Smooth muscle cell (in vitro differentiated cells): ENCODE measurements around the gene CPD. TPM values are rescaled to one million over a fixed set of nuclear protein-coding genes. Genes with fewer than 3 reads are reported as not detected.
"Not testable (repeated sequence)": the region's sequence is repeated elsewhere in the genome, so short reads cannot be mapped to it uniquely, and the experiment has no call there.

Experiments used
- DNase-seq: peaks from one replicate; lab custom pipeline; 2025; ENCODE audit not compliant: unreplicated experiment; lab: John Stamatoyannopoulos, UW
- H2AFZ ChIP-seq: fragments of 200-600 bp; sonication (generic); 2 replicates; pipeline ENCODE4 v1.6.0; 2016; ENCODE audit warnings: antibody characterized with exemption, low read depth, mild to moderate bottlenecking
- H3F3A ChIP-seq: fragments of 200-600 bp; sonication (generic); 2 replicates; pipeline ENCODE4 v1.6.0; 2017; ENCODE audit warnings: antibody characterized with exemption, low read depth
- H3K27ac ChIP-seq: fragments of 200-600 bp; sonication (generic); 2 replicates; pipeline ENCODE4 v1.5.1; 2016; ENCODE audit warnings: low read depth, mild to moderate bottlenecking
- H3K27me3 ChIP-seq: fragments of 200-600 bp; sonication (generic); 2 replicates; pipeline ENCODE4 v1.6.1; 2016; ENCODE audit warnings: low read depth, mild to moderate bottlenecking
- H3K36me3 ChIP-seq: fragments of 200-600 bp; sonication (generic); 2 replicates; pipeline ENCODE4 v1.5.1; 2016; ENCODE audit warnings: low read depth
- H3K4me1 ChIP-seq: fragments of 200-600 bp; sonication (generic); 2 replicates; pipeline ENCODE4 v1.5.1; 2016; ENCODE audit warnings: low read depth
- H3K4me2 ChIP-seq: fragments of 200-600 bp; sonication (generic); 2 replicates; pipeline ENCODE4 v1.6.0; 2016; ENCODE audit warnings: mild to moderate bottlenecking
- H3K4me3 ChIP-seq: fragments of 200-600 bp; sonication (generic); 2 replicates; pipeline ENCODE4 v1.5.1; 2016; ENCODE audit warnings: mild to moderate bottlenecking
- H3K79me2 ChIP-seq: fragments of 200-600 bp; sonication (generic); 2 replicates; pipeline ENCODE4 v1.6.0; 2016; ENCODE audit warnings: low read depth, mild to moderate bottlenecking
- H3K9ac ChIP-seq: fragments of 200-600 bp; sonication (generic); 2 replicates; pipeline ENCODE4 v1.6.0; 2016; ENCODE audit warnings: low read depth
- H3K9me3 ChIP-seq: fragments of 200-600 bp; sonication (generic); replicated peaks from 2 replicates; pipeline ENCODE4 v1.5.1; 2016; ENCODE audit warnings: low read depth
- H4K20me1 ChIP-seq: fragments of 200-600 bp; sonication (generic); 2 replicates; pipeline ENCODE4 v1.6.0; 2016; ENCODE audit warnings: low read depth
- WGBS: methylation state at CpG from one replicate; pipeline ENCODE4 v1.1.7; 2016; ENCODE audit warnings: low lambda C conversion rate; 5-methylcytosine and 5-hydroxymethylcytosine counted together
- polyA plus RNA-seq: library from polyadenylated mRNA; unstranded; fragments of >200 nt; fragmentation: Nextera tagmentation; extraction: Ambion mirVana; gene quantifications from 2 replicates; pipeline ENCODE4 v1.2.1, GENCODE V29; 2016
- total RNA-seq: library from RNA; depleted of rRNA; stranded (reverse); fragments of >200 nt; gene quantifications from 2 replicates; pipeline ENCODE4 v1.2.3, GENCODE V29; 2014
- TF ChIP-seq, protein P1 (sequence below): fragments of 200-600 bp; sonication (generic); IDR thresholded peaks from 2 replicates; pipeline ENCODE4 v1.5.1; 2017; ENCODE audit warnings: borderline replicate concordance, mild to moderate bottlenecking, antibody characterized with exemption; ENCODE audit not compliant: insufficient read depth, poor library complexity, severe bottlenecking

CPD gene
- total and polyA plus RNA-seq, 2 experiments from 2014 or later: 16.8 to 68.5 TPM

DNA sequence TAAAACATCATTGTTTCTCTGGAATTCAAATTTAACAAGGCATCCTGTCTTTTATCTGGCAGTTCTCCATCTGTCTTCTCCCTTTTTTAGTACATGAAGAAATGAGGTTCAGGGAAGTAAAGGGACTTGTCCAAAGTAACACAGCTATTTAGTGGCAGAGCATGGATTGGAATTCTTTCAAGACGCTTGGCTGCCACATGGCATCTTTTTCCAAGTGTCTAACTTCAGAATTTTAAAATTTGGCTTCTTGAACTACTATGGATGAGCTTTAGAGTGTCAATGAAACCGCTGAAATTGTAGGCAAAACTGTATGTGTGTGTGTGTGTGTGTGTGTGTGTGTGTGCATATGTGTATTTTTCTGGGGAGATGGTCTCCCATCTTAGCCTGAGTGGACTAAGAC lies 39.6 kb upstream of the CPD start:
- no peaks in the 10 kb centered on the region for H3K79me2 ChIP-seq
- no peak overlapping the region for H3K9ac ChIP-seq
- no peak overlapping the region for H3K4me3 ChIP-seq
- peaks cover 7% of the 10 kb centered on the region for H3K4me1 ChIP-seq
- TF ChIP-seq, protein P1, sequence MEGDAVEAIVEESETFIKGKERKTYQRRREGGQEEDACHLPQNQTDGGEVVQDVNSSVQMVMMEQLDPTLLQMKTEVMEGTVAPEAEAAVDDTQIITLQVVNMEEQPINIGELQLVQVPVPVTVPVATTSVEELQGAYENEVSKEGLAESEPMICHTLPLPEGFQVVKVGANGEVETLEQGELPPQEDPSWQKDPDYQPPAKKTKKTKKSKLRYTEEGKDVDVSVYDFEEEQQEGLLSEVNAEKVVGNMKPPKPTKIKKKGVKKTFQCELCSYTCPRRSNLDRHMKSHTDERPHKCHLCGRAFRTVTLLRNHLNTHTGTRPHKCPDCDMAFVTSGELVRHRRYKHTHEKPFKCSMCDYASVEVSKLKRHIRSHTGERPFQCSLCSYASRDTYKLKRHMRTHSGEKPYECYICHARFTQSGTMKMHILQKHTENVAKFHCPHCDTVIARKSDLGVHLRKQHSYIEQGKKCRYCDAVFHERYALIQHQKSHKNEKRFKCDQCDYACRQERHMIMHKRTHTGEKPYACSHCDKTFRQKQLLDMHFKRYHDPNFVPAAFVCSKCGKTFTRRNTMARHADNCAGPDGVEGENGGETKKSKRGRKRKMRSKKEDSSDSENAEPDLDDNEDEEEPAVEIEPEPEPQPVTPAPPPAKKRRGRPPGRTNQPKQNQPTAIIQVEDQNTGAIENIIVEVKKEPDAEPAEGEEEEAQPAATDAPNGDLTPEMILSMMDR: no peak
- H3K9me3 ChIP-seq: no peaks in the 10 kb centered on the region
- H2AFZ ChIP-seq: no peak overlapping the region
- no peaks in the 10 kb centered on the region for H3K36me3 ChIP-seq
- no peak overlapping the region for H3K4me2 ChIP-seq
- no peaks in the 10 kb centered on the region for H3F3A ChIP-seq
- H4K20me1 ChIP-seq: no peaks in the 10 kb centered on the region
- no peak overlapping the region for H3K27ac ChIP-seq
- WGBS: 98% methylated on average over 2 of the region's 2 CpGs
- no peaks in the 10 kb centered on the region for H3K27me3 ChIP-seq
- DNase-seq: no peak

DNA sequence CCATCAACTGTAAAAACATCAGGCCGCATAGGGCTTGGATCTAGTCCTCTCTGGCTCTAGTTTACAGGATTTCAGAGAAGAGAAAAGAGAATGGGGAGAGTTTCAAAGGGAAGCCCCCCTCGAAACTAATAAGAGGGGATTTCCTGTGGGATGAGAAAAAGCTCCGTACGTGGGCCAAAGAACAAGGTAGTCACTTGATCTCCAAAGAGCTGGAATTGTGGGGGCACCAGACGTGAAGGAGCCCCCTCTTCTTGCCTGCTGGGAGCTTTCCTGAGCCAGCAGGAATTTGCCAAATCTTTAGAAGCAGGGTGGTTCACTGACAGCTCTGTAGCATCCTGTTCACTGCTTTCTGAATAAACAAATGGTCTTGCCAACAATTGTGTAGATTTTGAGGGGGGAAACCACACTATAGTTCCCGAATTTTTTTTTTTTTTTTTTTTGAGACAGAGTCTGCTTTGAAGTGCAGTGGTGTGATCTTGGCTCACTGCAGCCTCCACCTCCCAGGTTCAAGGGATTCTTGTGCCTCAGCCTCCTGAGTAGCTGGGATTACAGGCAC lies 37.8 kb upstream of the CPD start:
- TF ChIP-seq, protein P1: no peak
- peak overlapping the region; percentile 58 for H3K4me2 ChIP-seq
- no peaks in the 10 kb centered on the region for H4K20me1 ChIP-seq
- no peaks in the 10 kb centered on the region for H3K79me2 ChIP-seq
- no peak for DNase-seq
- WGBS: 58% methylated on average over 6 of the region's 6 CpGs
- H3K27ac ChIP-seq: peak overlapping the region; percentile 68
- no peaks in the 10 kb centered on the region for H3K36me3 ChIP-seq
- H2AFZ ChIP-seq: peak overlapping the region; percentile 91
- H3K27me3 ChIP-seq: no peaks in the 10 kb centered on the region
- H3K9me3 ChIP-seq: no peaks in the 10 kb centered on the region
- no peak overlapping the region for H3K9ac ChIP-seq
- no peaks in the 10 kb centered on the region for H3F3A ChIP-seq
- peaks cover 7% of the 10 kb centered on the region for H3K4me1 ChIP-seq
- H3K4me3 ChIP-seq: no peak overlapping the region

DNA sequence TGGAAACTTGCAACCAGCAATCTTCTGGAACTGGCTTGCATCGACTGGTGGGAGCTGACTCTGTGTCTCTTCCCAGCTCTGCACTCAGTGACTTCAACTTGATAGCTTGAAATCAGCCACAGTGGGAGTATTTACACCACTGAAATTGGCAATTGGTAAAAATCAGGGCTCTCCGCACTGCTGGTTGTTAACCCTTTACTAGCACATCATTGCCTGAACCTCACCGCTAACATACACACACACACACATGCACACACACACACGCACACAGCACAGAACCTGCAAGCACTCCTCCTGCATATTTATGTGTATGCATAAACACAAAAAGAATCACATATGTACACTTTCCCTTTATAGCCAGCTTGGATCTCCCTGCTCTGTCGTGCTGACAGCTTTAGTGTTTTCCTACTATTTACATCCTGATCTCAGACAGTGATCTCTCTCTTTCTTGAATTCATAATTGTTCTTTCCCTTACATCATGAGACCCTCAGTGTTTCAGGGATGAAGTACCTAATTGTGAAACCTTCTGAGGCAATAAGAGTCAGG lies 37.0 kb upstream of the CPD start:
- no peak for DNase-seq

DNA sequence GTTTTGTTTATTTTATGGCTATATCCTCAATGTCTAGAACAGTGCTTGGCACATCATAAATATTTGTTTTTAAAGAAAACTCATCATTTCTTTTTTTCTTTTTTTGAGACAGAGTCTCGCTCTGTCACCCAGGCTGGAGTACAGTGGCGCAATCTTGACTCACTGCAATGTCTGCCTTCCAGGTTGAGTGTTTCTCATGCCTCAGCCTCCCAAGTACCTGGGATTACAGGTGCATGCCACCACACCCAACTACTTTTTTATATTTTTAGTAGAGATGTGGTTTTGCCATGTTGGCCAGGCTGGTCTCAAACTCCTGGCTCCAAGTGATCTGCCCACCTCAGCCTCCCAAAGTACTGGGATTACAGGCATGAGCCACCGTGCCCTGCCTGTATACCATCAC lies 35.5 kb upstream of the CPD start:
- not testable (repeated sequence) for DNase-seq, H3K9ac ChIP-seq, H3F3A ChIP-seq, H3K79me2 ChIP-seq, H3K4me2 ChIP-seq, H3K27ac ChIP-seq, H4K20me1 ChIP-seq, H3K36me3 ChIP-seq, H2AFZ ChIP-seq, H3K27me3 ChIP-seq, H3K4me3 ChIP-seq, H3K4me1 ChIP-seq, H3K9me3 ChIP-seq
- WGBS: 96% methylated on average over 3 of the region's 3 CpGs

More for the DNA sequence above, 37.0 kb upstream of the CPD start:
- no peak overlapping the region for H3K4me3 ChIP-seq
- no peak overlapping the region for H2AFZ ChIP-seq
- no peaks in the 10 kb centered on the region for H3K79me2 ChIP-seq
- H3K4me1 ChIP-seq: peaks cover 7% of the 10 kb centered on the region
- WGBS: 92% methylated on average over 5 of the region's 5 CpGs
- H3K9ac ChIP-seq: no peak overlapping the region
- no peak overlapping the region for H3K27ac ChIP-seq
- TF ChIP-seq, protein P1: no peak
- H3K27me3 ChIP-seq: no peaks in the 10 kb centered on the region
- no peak overlapping the region for H3K4me2 ChIP-seq
- no peaks in the 10 kb centered on the region for H3K36me3 ChIP-seq
- H3F3A ChIP-seq: no peaks in the 10 kb centered on the region
- H4K20me1 ChIP-seq: no peaks in the 10 kb centered on the region
- H3K9me3 ChIP-seq: no peaks in the 10 kb centered on the region
